SK-N-SH (cell line): ENCODE data around the gene TMEM221. TPM values are rescaled to one million over a fixed set of nuclear protein-coding genes. Genes with fewer than 3 reads are reported as not detected.
"Not testable (repeated sequence)": the region's sequence is repeated elsewhere in the genome, so short reads cannot be mapped to it uniquely, and the experiment has no call there.

Source experiments
- CTCF ChIA-PET: fragments of 300-600, 350-600 bp; formaldehyde crosslinking; extraction: SDS; loops from one replicate; lab custom pipeline; 2021; lab: Yijun Ruan, JAX
- POLR2A ChIA-PET: fragments of 350-600 bp; sonication (Branson Sonifier 250); formaldehyde crosslinking; extraction: SDS; loops from one replicate; lab custom pipeline; 2020; ENCODE audit warnings: antibody characterized with exemption, inconsistent platforms; lab: Yijun Ruan, JAX
- DNase-seq: peaks from one replicate; pipeline ENCODE4 v3.0.0; 2012
- H2AFZ ChIP-seq: fragments of 200-600 bp; sonication (generic); 2 replicates; pipeline ENCODE4 v1.8.1; 2016; ENCODE audit warnings: antibody characterized with exemption, mild to moderate bottlenecking, low read depth
- H3F3A ChIP-seq: fragments of 200-600 bp; sonication (generic); replicated peaks from 2 replicates; pipeline ENCODE3; 2016; ENCODE audit warnings: antibody characterized with exemption, mild to moderate bottlenecking; ENCODE audit not compliant: insufficient read depth
- H3K27ac ChIP-seq, 2 experiments: fragments of 200-500 bp in 1 of 2; fragments of 200-600 bp in 1 of 2; sonication (Bioruptor generic) in 1 of 2; sonication (generic), shearing (Covaris generic) in 1 of 2; 2 replicates each; pipeline versions ENCODE4 v1.5.1 to v1.6.1; 2014 to 2016; ENCODE audit warnings: low read depth in 2 of 2, inconsistent platforms in 1 of 2, low read length in 1 of 2, mild to moderate bottlenecking in 1 of 2, mixed read lengths in 1 of 2
- H3K27me3 ChIP-seq: fragments of 200-600 bp; sonication (generic), shearing (Covaris generic); 2 replicates; pipeline ENCODE4 v1.6.1; 2016; ENCODE audit warnings: mixed run types; ENCODE audit not compliant: insufficient read depth
- H3K36me3 ChIP-seq, 2 experiments: fragments of 200-500 bp in 1 of 2; fragments of 200-600 bp in 1 of 2; sonication (Bioruptor generic) in 1 of 2; sonication (generic) in 1 of 2; replicated peaks in 1 of 2; 2 replicates each; pipeline versions ENCODE3 to v1.5.1; 2014 to 2016; ENCODE audit warnings: low read length in 1 of 2, mild to moderate bottlenecking in 1 of 2; ENCODE audit not compliant: insufficient read depth in 2 of 2, control insufficient read depth in 1 of 2
- H3K4me1 ChIP-seq, 2 experiments: fragments of 200-500 bp in 1 of 2; fragments of 200-600 bp in 1 of 2; sonication (Bioruptor generic) in 1 of 2; sonication (generic), shearing (Covaris generic) in 1 of 2; 2 replicates each; pipeline versions ENCODE4 v1.5.1 to v1.6.1; 2014 to 2016; ENCODE audit warnings: low read depth in 1 of 2, low read length in 1 of 2, mixed run types in 1 of 2; ENCODE audit not compliant: insufficient read depth in 2 of 2, control insufficient read depth in 1 of 2
- H3K4me2 ChIP-seq: fragments of 200-600 bp; sonication (generic), shearing (Covaris generic); 2 replicates; pipeline ENCODE4 v1.6.1; 2017; ENCODE audit warnings: mixed run types
- H3K4me3 ChIP-seq, 2 experiments: fragments of 200-500 bp in 1 of 2; fragments of 200-600 bp in 1 of 2; sonication (Bioruptor generic) in 1 of 2; sonication (generic), shearing (Covaris generic) in 1 of 2; 2 replicates each; pipeline versions ENCODE4 v1.5.1 to v1.8.1; 2014 to 2016; ENCODE audit warnings: low read depth in 2 of 2, inconsistent platforms in 1 of 2, low read length in 1 of 2, mild to moderate bottlenecking in 1 of 2, mixed read lengths in 1 of 2, moderate library complexity in 1 of 2
- H3K79me2 ChIP-seq: fragments of 200-600 bp; sonication (generic); 2 replicates; pipeline ENCODE4 v1.8.1; 2017; ENCODE audit warnings: mild to moderate bottlenecking; ENCODE audit not compliant: insufficient read depth
- H3K9ac ChIP-seq: fragments of 200-600 bp; sonication (generic); 2 replicates; pipeline ENCODE4 v1.6.1; 2017; ENCODE audit warnings: mixed run types
- H3K9me2 ChIP-seq: fragments of 200-600 bp; sonication (generic); 2 replicates; pipeline ENCODE4 v1.6.1; 2017; ENCODE audit warnings: mixed run types
- H3K9me3 ChIP-seq: fragments of 200-600 bp; sonication (generic); 2 replicates; pipeline ENCODE4 v1.6.1; 2017; ENCODE audit warnings: mixed run types, mild to moderate bottlenecking, moderate library complexity
- H4K20me1 ChIP-seq: fragments of 200-600 bp; sonication (generic); 2 replicates; pipeline ENCODE4 v1.6.1; 2017; ENCODE audit warnings: mild to moderate bottlenecking, mixed run types; ENCODE audit not compliant: insufficient read depth
- FOXJ3 ChIP-seq: sonication (generic); formaldehyde crosslinking; IDR thresholded peaks from 2 replicates; pipeline ENCODE4 v1.5.1; 2020; ENCODE audit warnings: mild to moderate bottlenecking, missing genetic modification reagents
- JUND ChIP-seq: IDR thresholded peaks from 2 replicates; pipeline ENCODE4 v1.4.0; 2012
- NRF1 ChIP-seq: IDR thresholded peaks from 2 replicates; pipeline ENCODE4 v1.6.1; 2012; ENCODE audit warnings: low read depth, mild to moderate bottlenecking, low read length
- RXRA ChIP-seq: IDR thresholded peaks from 2 replicates; pipeline ENCODE4 v1.4.0; 2012; ENCODE audit warnings: low read depth, mild to moderate bottlenecking, borderline replicate concordance
- TCF12 ChIP-seq: IDR thresholded peaks from 2 replicates; pipeline ENCODE4 v1.4.0; 2012
- WGBS: methylation state at CpG from one replicate; pipeline ENCODE4 v1.1.6; 2017; ENCODE audit warnings: low lambda C conversion rate; 5-methylcytosine and 5-hydroxymethylcytosine counted together
- polyA plus RNA-seq, 3 experiments: library from polyadenylated mRNA; depleted of rRNA; stranded (reverse); fragments of >200 nt; gene quantifications; 2 replicates each; pipeline ENCODE4 v1.2.3, GENCODE V29; 2012
- TF ChIP-seq, protein P1 (sequence below): fragments of 200-600 bp; sonication (generic); IDR thresholded peaks from 2 replicates; pipeline ENCODE4 v1.6.1; 2017; ENCODE audit warnings: antibody characterized with exemption, mild to moderate bottlenecking, moderate library complexity
- TF ChIP-seq, protein P2 (sequence below): IDR thresholded peaks from 2 replicates; pipeline ENCODE4 v1.4.0; 2012; ENCODE audit warnings: low read depth, borderline replicate concordance
- TF ChIP-seq, protein P3 (sequence below): IDR thresholded peaks from 2 replicates; pipeline ENCODE4 v1.6.1; 2012; ENCODE audit warnings: mild to moderate bottlenecking, low read depth, low read length, moderate library complexity
- TF ChIP-seq, protein P4 (sequence below): fragments of 150-350 bp; IDR thresholded peaks from 2 replicates; pipeline ENCODE4 v1.6.1; 2017; ENCODE audit warnings: antibody characterized with exemption, low read length, low read depth, borderline replicate concordance

TMEM221 gene
- polyA plus RNA-seq, 1 of the 3 experiments (the other 2 are of a cell fraction), result 0.62 TPM

DNA sequence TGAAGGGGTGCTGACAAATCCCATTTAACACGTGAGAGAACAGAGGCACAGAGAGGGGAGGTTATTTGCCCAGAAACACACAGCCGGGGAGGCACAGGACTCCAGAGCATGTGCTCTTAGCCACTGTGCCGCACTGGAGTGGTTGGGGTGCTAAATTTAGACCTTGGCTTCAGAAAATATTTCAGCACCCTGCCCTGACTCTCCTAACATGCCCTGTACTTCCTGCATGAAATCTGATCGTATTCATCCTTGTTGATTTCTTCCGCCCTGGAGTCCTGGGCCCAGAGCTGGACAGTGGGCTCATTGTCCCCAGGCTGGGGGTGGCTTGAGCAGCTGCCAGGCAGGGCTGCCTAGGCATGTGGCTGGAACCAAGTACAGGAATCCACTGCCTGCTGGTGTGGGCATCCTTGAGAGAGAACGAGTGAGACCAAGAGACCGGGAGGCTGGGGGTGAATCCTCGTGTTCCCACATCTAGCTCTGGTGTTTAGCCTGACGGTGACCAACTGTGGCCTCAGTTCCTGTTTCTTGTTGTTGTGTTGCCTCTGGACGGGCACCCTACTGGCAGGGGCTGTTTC, 27.2 kb upstream of the TMEM221 start (continued):
- TF ChIP-seq, protein P1, sequence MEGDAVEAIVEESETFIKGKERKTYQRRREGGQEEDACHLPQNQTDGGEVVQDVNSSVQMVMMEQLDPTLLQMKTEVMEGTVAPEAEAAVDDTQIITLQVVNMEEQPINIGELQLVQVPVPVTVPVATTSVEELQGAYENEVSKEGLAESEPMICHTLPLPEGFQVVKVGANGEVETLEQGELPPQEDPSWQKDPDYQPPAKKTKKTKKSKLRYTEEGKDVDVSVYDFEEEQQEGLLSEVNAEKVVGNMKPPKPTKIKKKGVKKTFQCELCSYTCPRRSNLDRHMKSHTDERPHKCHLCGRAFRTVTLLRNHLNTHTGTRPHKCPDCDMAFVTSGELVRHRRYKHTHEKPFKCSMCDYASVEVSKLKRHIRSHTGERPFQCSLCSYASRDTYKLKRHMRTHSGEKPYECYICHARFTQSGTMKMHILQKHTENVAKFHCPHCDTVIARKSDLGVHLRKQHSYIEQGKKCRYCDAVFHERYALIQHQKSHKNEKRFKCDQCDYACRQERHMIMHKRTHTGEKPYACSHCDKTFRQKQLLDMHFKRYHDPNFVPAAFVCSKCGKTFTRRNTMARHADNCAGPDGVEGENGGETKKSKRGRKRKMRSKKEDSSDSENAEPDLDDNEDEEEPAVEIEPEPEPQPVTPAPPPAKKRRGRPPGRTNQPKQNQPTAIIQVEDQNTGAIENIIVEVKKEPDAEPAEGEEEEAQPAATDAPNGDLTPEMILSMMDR, result no peak
- TF ChIP-seq, protein P2, sequence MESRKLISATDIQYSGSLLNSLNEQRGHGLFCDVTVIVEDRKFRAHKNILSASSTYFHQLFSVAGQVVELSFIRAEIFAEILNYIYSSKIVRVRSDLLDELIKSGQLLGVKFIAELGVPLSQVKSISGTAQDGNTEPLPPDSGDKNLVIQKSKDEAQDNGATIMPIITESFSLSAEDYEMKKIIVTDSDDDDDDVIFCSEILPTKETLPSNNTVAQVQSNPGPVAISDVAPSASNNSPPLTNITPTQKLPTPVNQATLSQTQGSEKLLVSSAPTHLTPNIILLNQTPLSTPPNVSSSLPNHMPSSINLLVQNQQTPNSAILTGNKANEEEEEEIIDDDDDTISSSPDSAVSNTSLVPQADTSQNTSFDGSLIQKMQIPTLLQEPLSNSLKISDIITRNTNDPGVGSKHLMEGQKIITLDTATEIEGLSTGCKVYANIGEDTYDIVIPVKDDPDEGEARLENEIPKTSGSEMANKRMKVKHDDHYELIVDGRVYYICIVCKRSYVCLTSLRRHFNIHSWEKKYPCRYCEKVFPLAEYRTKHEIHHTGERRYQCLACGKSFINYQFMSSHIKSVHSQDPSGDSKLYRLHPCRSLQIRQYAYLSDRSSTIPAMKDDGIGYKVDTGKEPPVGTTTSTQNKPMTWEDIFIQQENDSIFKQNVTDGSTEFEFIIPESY, result no peak
- TF ChIP-seq FOXJ3 (CRISPR knock-in tag), result no peak
- 0 out of 2 replicates have a peak, but pooled peaks have one; percentile 32 for TF ChIP-seq RXRA
- TF ChIP-seq, protein P3, sequence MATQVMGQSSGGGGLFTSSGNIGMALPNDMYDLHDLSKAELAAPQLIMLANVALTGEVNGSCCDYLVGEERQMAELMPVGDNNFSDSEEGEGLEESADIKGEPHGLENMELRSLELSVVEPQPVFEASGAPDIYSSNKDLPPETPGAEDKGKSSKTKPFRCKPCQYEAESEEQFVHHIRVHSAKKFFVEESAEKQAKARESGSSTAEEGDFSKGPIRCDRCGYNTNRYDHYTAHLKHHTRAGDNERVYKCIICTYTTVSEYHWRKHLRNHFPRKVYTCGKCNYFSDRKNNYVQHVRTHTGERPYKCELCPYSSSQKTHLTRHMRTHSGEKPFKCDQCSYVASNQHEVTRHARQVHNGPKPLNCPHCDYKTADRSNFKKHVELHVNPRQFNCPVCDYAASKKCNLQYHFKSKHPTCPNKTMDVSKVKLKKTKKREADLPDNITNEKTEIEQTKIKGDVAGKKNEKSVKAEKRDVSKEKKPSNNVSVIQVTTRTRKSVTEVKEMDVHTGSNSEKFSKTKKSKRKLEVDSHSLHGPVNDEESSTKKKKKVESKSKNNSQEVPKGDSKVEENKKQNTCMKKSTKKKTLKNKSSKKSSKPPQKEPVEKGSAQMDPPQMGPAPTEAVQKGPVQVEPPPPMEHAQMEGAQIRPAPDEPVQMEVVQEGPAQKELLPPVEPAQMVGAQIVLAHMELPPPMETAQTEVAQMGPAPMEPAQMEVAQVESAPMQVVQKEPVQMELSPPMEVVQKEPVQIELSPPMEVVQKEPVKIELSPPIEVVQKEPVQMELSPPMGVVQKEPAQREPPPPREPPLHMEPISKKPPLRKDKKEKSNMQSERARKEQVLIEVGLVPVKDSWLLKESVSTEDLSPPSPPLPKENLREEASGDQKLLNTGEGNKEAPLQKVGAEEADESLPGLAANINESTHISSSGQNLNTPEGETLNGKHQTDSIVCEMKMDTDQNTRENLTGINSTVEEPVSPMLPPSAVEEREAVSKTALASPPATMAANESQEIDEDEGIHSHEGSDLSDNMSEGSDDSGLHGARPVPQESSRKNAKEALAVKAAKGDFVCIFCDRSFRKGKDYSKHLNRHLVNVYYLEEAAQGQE, result no peak
- TF ChIP-seq, protein P4, sequence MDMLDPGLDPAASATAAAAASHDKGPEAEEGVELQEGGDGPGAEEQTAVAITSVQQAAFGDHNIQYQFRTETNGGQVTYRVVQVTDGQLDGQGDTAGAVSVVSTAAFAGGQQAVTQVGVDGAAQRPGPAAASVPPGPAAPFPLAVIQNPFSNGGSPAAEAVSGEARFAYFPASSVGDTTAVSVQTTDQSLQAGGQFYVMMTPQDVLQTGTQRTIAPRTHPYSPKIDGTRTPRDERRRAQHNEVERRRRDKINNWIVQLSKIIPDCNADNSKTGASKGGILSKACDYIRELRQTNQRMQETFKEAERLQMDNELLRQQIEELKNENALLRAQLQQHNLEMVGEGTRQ, result no peak
- TF ChIP-seq TCF12, result peak; percentile 70
- TF ChIP-seq JUND, result no peak
- no peak for TF ChIP-seq NRF1
- TF ChIP-seq, all 33 proteins: peak for 9

DNA sequence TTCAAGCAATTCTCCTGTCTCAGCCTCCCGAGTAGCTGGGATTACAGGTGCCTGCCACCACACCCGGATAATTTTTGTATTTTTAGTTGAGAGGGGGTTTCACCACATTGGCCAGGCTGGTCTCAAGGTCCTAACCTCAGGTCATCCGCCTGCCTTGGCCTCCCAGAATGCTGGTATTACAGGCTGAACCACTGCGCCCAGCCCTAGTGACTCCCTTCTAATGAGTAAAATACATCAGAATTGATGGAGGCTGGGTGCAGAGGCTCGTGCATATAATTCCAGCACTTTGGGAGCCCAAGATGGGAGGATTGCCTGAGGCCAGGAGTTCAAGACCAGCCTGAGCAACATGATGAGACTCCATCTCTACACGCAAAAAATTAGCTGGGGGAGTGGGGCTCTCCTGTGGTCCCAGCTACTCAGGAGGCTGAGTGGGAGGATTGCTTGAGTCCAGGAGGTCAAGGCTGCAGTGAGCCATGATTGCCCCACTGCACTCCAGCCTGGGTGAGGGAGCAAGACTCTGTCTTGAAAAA, 26.6 kb upstream of the TMEM221 start:
- H3K27ac ChIP-seq, result peak overlapping the region in 1 of 2 experiments; percentile 44; a peak in 2 of 4 replicates
- H3K4me1 ChIP-seq, result peaks cover 9 to 17% of the 10 kb centered on the region in 2 experiments; a peak in 2 of 4 replicates
- H3K27me3 ChIP-seq, H2AFZ ChIP-seq, H3K36me3 ChIP-seq, DNase-seq, H3F3A ChIP-seq, H3K4me3 ChIP-seq, H3K9me2 ChIP-seq, H4K20me1 ChIP-seq, H3K9me3 ChIP-seq: not testable (repeated sequence)
- ChIA-PET POLR2A (interaction anchor here (0.7 kb wide), 1 partner anchor 34 kb away, joined by 3 read pairs; no protein-coding TSS in a partner anchor), CTCF (interaction anchor here (1.0 kb wide), 1 partner anchor 14 kb away, joined by 3 read pairs; the partner anchor contains the start of gene NXNL1)
- H3K79me2 ChIP-seq, result peaks cover 46% of the 10 kb centered on the region
- H3K4me2 ChIP-seq, result peak overlapping the region; percentile 53; the same call in 1 of the 2 replicates
- WGBS, result 79% methylated on average over 5 of the region's 6 CpGs
- 0 out of 2 replicates have a peak overlapping the region, but pooled peaks have one; percentile 2 for H3K9ac ChIP-seq
